GM12865 (cell line): ENCODE measurements around the gene FBXO30.

Experiments used
- DNase-seq: peaks from one replicate; pipeline ENCODE4 v3.0.0; 2010; ENCODE audit warnings: low read depth
- H3K4me3 ChIP-seq: 2 replicates; pipeline ENCODE4 v1.5.1; 2011; ENCODE audit warnings: mild to moderate bottlenecking, low read depth, low read length, control low read depth
- CTCF ChIP-seq: IDR thresholded peaks from 2 replicates; pipeline ENCODE4 v1.5.1; 2011; ENCODE audit warnings: low read length, control low read depth, low read depth, inconsistent platforms; ENCODE audit not compliant: insufficient read depth; ENCODE audit errors: missing control alignments

FBXO30 gene

GRCh38 chr6:145845557-145845956 is 31.0 kb upstream of the FBXO30 start:
- no peak for TF ChIP-seq CTCF
- no peak for DNase-seq
- no peak overlapping the region for H3K4me3 ChIP-seq

GRCh38 chr6:145844933-145845540 is 30.4 kb upstream of the FBXO30 start:
- no peak for TF ChIP-seq CTCF
- no peak for DNase-seq
- H3K4me3 ChIP-seq, result no peak overlapping the region

GRCh38 chr6:145842693-145843546 is 28.3 kb upstream of the FBXO30 start:
- TF ChIP-seq CTCF, result no peak
- no peak overlapping the region for H3K4me3 ChIP-seq
- no peak for DNase-seq

- TF ChIP-seq CTCF, result no peak
- H3K4me3 ChIP-seq, result no peak overlapping the region
- DNase-seq, result no peak
These were observed 27.1 kb upstream of the FBXO30 start for GRCh38 chr6:145841668-145842067.

GRCh38 chr6:145839653-145840052 is 25.1 kb upstream of the FBXO30 start:
- DNase-seq, result no peak
- no peak overlapping the region for H3K4me3 ChIP-seq
- no peak for TF ChIP-seq CTCF

GRCh38 chr6:145838305-145838704 is 23.7 kb upstream of the FBXO30 start:
- no peak for TF ChIP-seq CTCF
- H3K4me3 ChIP-seq, result no peak overlapping the region
- DNase-seq, result no peak

GRCh38 chr6:145836772-145837171 is 22.2 kb upstream of the FBXO30 start:
- DNase-seq, result no peak
- H3K4me3 ChIP-seq, result no peak overlapping the region
- TF ChIP-seq CTCF, result no peak
